ENCODE measurements around the gene AVEN.

- no peak for TF ChIP-seq CTCF (IDR thresholded peaks at IDR 0.05)
- no peak for TF ChIP-seq POLR2A (IDR thresholded peaks at IDR 0.05)
Observed at GRCh38 chr15:33844597-33844996, 194.4 kb downstream of the AVEN start.

All from breast epithelium (tissue), 3 donors.